ENCODE measurements around the gene SLC37A3. TPM values are rescaled to one million over a fixed set of nuclear protein-coding genes. Genes with fewer than 3 reads are reported as not detected.

Gene SLC37A3
- total RNA-seq, 1 donor from 2014 or later: 83.4 TPM

DNA sequence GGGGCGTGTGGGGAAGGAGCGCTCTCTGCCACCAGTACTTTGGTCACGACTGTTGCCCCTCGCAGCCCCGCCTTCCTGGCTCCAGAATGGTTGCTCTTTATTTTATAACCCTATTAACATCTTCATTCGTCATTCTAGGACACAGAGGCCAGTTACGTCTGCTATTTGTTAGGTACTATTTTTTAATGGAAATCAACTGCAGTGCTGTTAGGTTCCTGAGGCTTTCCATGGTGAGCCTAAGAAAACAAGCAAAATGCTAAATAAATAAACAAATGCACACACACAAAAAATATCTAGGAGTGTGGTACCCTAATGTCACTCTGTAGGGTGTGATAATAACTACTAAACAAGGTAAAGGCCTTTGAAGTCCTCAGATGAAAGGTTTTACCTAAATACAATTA is 71.1 kb downstream of the SLC37A3 start:
- no peak overlapping the region for H3K4me2 ChIP-seq
- H3K4me3 Mint-ChIP-seq: no peak overlapping the region
- H3K9me3 Mint-ChIP-seq: no peaks in the 10 kb centered on the region
- peaks cover 10% of the 10 kb centered on the region for H3K4me1 Mint-ChIP-seq
- H3F3A ChIP-seq (ENCODE audit: low read depth): peaks cover 35% of the 10 kb centered on the region
- H3K9me3 ChIP-seq (ENCODE audit: low read depth): no peaks in the 10 kb centered on the region
- H3K27ac ChIP-seq: no peak overlapping the region
- H3K27ac Mint-ChIP-seq: no peak overlapping the region
- H3K27me3 ChIP-seq: no peaks in the 10 kb centered on the region
- H4K20me1 ChIP-seq (ENCODE audit: low read depth): no peaks in the 10 kb centered on the region
- peaks cover 21% of the 10 kb centered on the region for H3K4me1 ChIP-seq
- TF ChIP-seq EZH2 (IDR thresholded peaks at IDR 0.05): no peak
- TF ChIP-seq, protein P1, sequence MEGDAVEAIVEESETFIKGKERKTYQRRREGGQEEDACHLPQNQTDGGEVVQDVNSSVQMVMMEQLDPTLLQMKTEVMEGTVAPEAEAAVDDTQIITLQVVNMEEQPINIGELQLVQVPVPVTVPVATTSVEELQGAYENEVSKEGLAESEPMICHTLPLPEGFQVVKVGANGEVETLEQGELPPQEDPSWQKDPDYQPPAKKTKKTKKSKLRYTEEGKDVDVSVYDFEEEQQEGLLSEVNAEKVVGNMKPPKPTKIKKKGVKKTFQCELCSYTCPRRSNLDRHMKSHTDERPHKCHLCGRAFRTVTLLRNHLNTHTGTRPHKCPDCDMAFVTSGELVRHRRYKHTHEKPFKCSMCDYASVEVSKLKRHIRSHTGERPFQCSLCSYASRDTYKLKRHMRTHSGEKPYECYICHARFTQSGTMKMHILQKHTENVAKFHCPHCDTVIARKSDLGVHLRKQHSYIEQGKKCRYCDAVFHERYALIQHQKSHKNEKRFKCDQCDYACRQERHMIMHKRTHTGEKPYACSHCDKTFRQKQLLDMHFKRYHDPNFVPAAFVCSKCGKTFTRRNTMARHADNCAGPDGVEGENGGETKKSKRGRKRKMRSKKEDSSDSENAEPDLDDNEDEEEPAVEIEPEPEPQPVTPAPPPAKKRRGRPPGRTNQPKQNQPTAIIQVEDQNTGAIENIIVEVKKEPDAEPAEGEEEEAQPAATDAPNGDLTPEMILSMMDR (IDR thresholded peaks at IDR 0.05): no peak
- no peak for TF ChIP-seq EZH2phosphoT487 (IDR thresholded peaks at IDR 0.05)
- DNase-seq (ENCODE audit: low spot score): no peak
- no peak overlapping the region for H2AFZ ChIP-seq (replicated peaks)
- H3K27me3 Mint-ChIP-seq (ENCODE audit: insufficient read depth, low read depth): peaks cover 2% of the 10 kb centered on the region
- H3K4me3 ChIP-seq: no peak overlapping the region
- H3K36me3 Mint-ChIP-seq: peaks cover 3% of the 10 kb centered on the region
- no peaks in the 10 kb centered on the region for H3K36me3 ChIP-seq
- H3K9ac ChIP-seq: no peak overlapping the region
- no peaks in the 10 kb centered on the region for H3K79me2 ChIP-seq (ENCODE audit: low read depth)

DNA sequence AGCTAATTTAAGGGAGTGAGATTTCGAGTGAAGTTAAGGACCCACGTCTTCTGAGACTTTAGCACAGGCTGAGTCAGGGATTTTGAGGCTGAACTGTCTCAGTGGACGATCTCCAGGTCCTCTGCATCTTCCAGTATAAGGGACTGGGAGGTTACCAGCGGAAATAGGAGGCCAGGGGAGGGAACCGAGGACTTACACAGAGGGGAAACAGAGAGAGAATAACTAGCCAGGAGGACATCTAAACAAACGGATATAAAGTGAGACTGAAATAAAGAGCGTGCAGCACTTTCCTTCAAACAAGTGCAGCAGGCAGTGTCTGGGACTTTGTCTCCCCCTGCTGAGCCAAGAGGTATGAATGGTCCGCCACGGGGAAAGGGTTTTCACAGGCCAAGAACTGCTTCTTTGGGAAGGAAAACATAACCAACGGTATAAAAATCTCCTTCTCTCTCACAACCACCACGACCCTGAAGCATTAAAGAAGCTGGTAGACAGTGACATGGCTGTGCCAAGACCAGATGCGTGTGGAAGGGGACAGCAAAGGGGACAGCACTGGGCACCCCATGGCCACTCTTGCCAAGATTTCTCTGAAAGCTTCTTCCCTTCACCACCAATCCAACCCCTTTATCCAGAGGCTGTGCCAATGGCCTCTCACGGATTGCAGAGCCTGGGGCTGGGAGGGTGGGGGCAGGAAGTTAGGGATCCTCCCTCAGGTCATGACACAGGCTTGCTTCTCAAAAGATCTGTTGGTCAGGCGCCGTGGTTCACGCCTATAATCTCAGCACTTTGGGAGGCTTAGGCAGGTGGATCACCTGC is 72.0 kb downstream of the SLC37A3 start:
- H3K9ac ChIP-seq: no peak overlapping the region
- no peak for TF ChIP-seq EZH2 (IDR thresholded peaks at IDR 0.05)
- TF ChIP-seq, protein P1 (IDR thresholded peaks at IDR 0.05): peak; percentile 62
- no peak for TF ChIP-seq EZH2phosphoT487 (IDR thresholded peaks at IDR 0.05)
- H3F3A ChIP-seq (ENCODE audit: low read depth): peaks cover 35% of the 10 kb centered on the region
- Mint-ChIP-seq H3K9me3 (no peaks in the 10 kb centered on the region), H3K27ac (no peak overlapping the region), H3K4me1 (peaks cover 10% of the 10 kb centered on the region), H3K4me3 (no peak overlapping the region), H3K27me3 (ENCODE audit: insufficient read depth, low read depth) (no peaks in the 10 kb centered on the region), H3K36me3 (no peaks in the 10 kb centered on the region)
- peak overlapping the region; percentile 30 for H2AFZ ChIP-seq (replicated peaks)
- peak overlapping the region; percentile 59 for H3K4me2 ChIP-seq
- no peaks in the 10 kb centered on the region for H3K27me3 ChIP-seq
- H3K4me1 ChIP-seq: peaks cover 21% of the 10 kb centered on the region
- H4K20me1 ChIP-seq (ENCODE audit: low read depth): no peaks in the 10 kb centered on the region
- no peak overlapping the region for H3K4me3 ChIP-seq
- H3K79me2 ChIP-seq (ENCODE audit: low read depth): no peaks in the 10 kb centered on the region
- no peaks in the 10 kb centered on the region for H3K9me3 ChIP-seq (ENCODE audit: low read depth)
- H3K36me3 ChIP-seq: no peaks in the 10 kb centered on the region
- peak; percentile 75 for DNase-seq (ENCODE audit: low spot score)
- H3K27ac ChIP-seq: no peak overlapping the region

DNA sequence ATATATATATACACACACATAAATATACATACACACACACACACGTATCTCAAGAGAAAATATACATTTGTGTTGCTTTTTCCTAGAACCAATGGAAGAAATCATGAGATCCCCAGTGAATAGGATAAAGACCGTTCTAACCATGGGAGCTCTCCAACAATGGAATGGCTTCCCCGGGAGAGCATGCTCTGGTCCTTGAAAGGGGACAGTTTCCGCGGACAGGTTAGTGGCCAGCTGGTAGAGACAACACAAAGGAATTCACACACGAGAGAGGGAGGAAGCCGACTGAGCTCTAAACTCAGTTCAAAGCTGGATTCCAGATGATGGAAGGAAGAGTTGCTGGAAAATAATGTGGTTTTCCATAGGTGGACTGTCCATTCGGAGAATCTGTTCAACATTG is 72.7 kb downstream of the SLC37A3 start:
- DNase-seq (ENCODE audit: low spot score): peak; percentile 62
- Histone ChIP-seq H4K20me1 (ENCODE audit: low read depth) (no peaks in the 10 kb centered on the region), H2AFZ (replicated peaks) (no peak overlapping the region), H3F3A (ENCODE audit: low read depth) (peaks cover 35% of the 10 kb centered on the region), H3K4me2 (peak overlapping the region; percentile 59), H3K4me1 (peaks cover 21% of the 10 kb centered on the region), H3K4me3 (no peak overlapping the region), H3K27ac (no peak overlapping the region), H3K27me3 (no peaks in the 10 kb centered on the region), H3K9me3 (ENCODE audit: low read depth) (no peaks in the 10 kb centered on the region), H3K36me3 (no peaks in the 10 kb centered on the region), H3K79me2 (ENCODE audit: low read depth) (no peaks in the 10 kb centered on the region), H3K9ac (no peak overlapping the region)
- Mint-ChIP-seq H3K4me3 (no peak overlapping the region), H3K36me3 (no peaks in the 10 kb centered on the region), H3K4me1 (peaks cover 9% of the 10 kb centered on the region), H3K9me3 (no peaks in the 10 kb centered on the region), H3K27ac (no peak overlapping the region), H3K27me3 (ENCODE audit: insufficient read depth, low read depth) (no peaks in the 10 kb centered on the region)
- TF ChIP-seq EZH2 (IDR thresholded peaks at IDR 0.05): no peak
- TF ChIP-seq EZH2phosphoT487 (IDR thresholded peaks at IDR 0.05): no peak
- TF ChIP-seq, protein P1 (IDR thresholded peaks at IDR 0.05): no peak
